Thyroid gland (tissue), 4 donors: ENCODE results near the gene TBXAS1.

ENCODE experiments used
- POLR2A ChIP-seq, 2 donors: fragments of 450-650 bp; IDR thresholded peaks; one replicate each; pipeline ENCODE4 v1.6.1; 2017; ENCODE audit warnings: antibody characterized with exemption in 2 of 2, mild to moderate bottlenecking in 2 of 2, moderate library complexity in 1 of 2
- TF ChIP-seq, protein P1 (sequence below), 6 experiments: fragments of 200-600 bp in 3 of 6; fragments of 450-650 bp in 3 of 6; sonication (generic) in 3 of 6; IDR thresholded peaks; one replicate each; pipeline ENCODE4 v1.5.1; 2016 to 2019; ENCODE audit warnings: antibody characterized with exemption in 6 of 6, mild to moderate bottlenecking in 2 of 6, inconsistent platforms in 1 of 6, moderate library complexity in 1 of 6

DNA sequence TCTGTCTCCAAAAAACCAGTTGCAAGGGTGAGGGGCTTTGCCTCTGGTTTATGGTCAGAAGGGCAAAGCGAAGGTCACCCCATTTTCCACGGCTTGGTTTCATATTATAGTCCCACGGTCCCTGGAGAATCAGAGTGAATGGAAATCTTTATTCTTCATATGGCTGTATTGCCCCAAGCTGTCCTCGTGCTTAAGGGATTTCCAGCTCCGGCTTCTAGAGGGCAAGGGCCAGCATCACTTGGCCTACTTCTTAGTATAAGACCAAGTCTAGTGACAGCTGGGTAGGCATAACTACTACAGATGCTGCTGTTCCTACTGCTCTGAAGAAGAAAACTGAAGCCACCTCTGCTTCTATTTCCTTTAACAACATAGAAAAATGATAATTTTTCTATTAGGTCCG is 170.5 kb downstream of the TBXAS1 start:
- TF ChIP-seq POLR2A (IDR thresholded peaks at IDR 0.05): no peak
- TF ChIP-seq, protein P1, sequence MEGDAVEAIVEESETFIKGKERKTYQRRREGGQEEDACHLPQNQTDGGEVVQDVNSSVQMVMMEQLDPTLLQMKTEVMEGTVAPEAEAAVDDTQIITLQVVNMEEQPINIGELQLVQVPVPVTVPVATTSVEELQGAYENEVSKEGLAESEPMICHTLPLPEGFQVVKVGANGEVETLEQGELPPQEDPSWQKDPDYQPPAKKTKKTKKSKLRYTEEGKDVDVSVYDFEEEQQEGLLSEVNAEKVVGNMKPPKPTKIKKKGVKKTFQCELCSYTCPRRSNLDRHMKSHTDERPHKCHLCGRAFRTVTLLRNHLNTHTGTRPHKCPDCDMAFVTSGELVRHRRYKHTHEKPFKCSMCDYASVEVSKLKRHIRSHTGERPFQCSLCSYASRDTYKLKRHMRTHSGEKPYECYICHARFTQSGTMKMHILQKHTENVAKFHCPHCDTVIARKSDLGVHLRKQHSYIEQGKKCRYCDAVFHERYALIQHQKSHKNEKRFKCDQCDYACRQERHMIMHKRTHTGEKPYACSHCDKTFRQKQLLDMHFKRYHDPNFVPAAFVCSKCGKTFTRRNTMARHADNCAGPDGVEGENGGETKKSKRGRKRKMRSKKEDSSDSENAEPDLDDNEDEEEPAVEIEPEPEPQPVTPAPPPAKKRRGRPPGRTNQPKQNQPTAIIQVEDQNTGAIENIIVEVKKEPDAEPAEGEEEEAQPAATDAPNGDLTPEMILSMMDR (IDR thresholded peaks at IDR 0.05): no peak
